ENCODE data around the gene VEZF1. TPM values are rescaled to one million over a fixed set of nuclear protein-coding genes. Genes with fewer than 3 reads are reported as not detected.

The VEZF1 gene
- total and polyA plus RNA-seq, 2 donors (not counting 3 experiments of a cell fraction or from before 2014, with no cell fraction given): 27.8 to 59.0 TPM

DNA sequence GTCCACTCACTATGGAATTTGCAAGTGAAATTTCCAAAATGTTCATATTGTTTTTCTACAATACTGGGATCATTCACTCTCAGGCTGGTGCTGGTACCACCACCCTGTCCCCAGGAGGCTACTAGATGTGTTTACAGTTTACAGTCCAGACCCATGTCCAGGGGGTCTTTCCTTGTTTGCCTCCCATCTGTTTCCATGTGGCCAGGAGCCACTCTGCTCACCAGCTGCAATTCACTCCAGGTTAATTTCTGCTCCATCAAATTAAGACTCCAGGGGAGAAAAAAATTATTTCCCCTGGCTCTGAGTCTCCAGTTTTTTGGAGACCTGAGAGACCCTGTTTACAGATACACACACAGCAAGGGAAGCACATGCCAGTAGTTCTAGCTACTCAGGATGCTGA lies 31.5 kb upstream of the VEZF1 start:
- no peak for FAIRE-seq
- Histone ChIP-seq H3K9ac (replicated peaks; ENCODE audit: extremely low read depth, insufficient read depth, low read length) (no peak overlapping the region), H3K36me3 (ENCODE audit: control insufficient read depth in 2 of 2, extremely low read depth in 1 of 2, insufficient read depth in 2 of 2, low read length in 2 of 2) (no peaks in the 10 kb centered on the region), H3K27me3 (ENCODE audit: control insufficient read depth in 2 of 2, insufficient read depth in 2 of 2, low read length in 2 of 2) (peaks cover 0 to 2% of the 10 kb centered on the region in 2 experiments), H3K4me1 (ENCODE audit: control insufficient read depth, extremely low read depth, insufficient read depth, low read length) (no peaks in the 10 kb centered on the region), H3K79me2 (ENCODE audit: control insufficient read depth, insufficient read depth, low read length) (no peaks in the 10 kb centered on the region), H3K27ac (ENCODE audit: insufficient read depth, low read depth, low read length) (no peak overlapping the region), H3K4me3 (replicated peaks in 1 of 3; ENCODE audit: insufficient read depth in 1 of 3, low read depth in 1 of 3, low read length in 3 of 3) (no peak overlapping the region), H4K20me1 (replicated peaks; ENCODE audit: control insufficient read depth, extremely low read depth, insufficient read depth, low read length) (no peaks in the 10 kb centered on the region), H3K9me1 (replicated peaks; ENCODE audit: control insufficient read depth, extremely low read depth, insufficient read depth, low read length) (no peaks in the 10 kb centered on the region), H2AFZ (ENCODE audit: low read depth, low read length) (no peak overlapping the region), H3K9me3 (replicated peaks; ENCODE audit: control insufficient read depth, insufficient read depth, low read length) (no peaks in the 10 kb centered on the region), H3K4me2 (ENCODE audit: insufficient read depth, low read length) (no peak overlapping the region)
- no peak for DNase-seq (ENCODE audit: low read depth, low spot score)
- intact Hi-C loops (cut with micrococcal nuclease): no loop called here
- dilution Hi-C loops (cut with MboI; ENCODE audit: extremely low pct_ligation_motif_present, low sequenced_read_pairs): no loop called here
- TF ChIP-seq GATA2 (IDR thresholded peaks at IDR 0.05; ENCODE audit: insufficient read depth, insufficient read length, low read depth, low read length): no peak
- no TSS peak for BruUV-seq (replicated peaks)
- CTCF ChIA-PET: no interaction called here
- POLR2A ChIA-PET: no interaction called here

GRCh38 chr17:58019039-58019438 lies 31.0 kb upstream of the VEZF1 start:
- Histone ChIP-seq H2AFZ (ENCODE audit: low read depth, low read length) (no peak overlapping the region), H3K9ac (replicated peaks; ENCODE audit: extremely low read depth, insufficient read depth, low read length) (no peak overlapping the region), H3K4me2 (ENCODE audit: insufficient read depth, low read length) (no peak overlapping the region), H3K27me3 (ENCODE audit: control insufficient read depth in 2 of 2, insufficient read depth in 2 of 2, low read length in 2 of 2) (peaks cover under 1 to 2% of the 10 kb centered on the region in 2 experiments), H3K79me2 (ENCODE audit: control insufficient read depth, insufficient read depth, low read length) (no peaks in the 10 kb centered on the region), H3K27ac (ENCODE audit: insufficient read depth, low read depth, low read length) (no peak overlapping the region), H3K36me3 (ENCODE audit: control insufficient read depth in 2 of 2, extremely low read depth in 1 of 2, insufficient read depth in 2 of 2, low read length in 2 of 2) (no peaks in the 10 kb centered on the region), H3K4me1 (ENCODE audit: control insufficient read depth, extremely low read depth, insufficient read depth, low read length) (no peaks in the 10 kb centered on the region), H3K9me1 (replicated peaks; ENCODE audit: control insufficient read depth, extremely low read depth, insufficient read depth, low read length) (no peaks in the 10 kb centered on the region), H4K20me1 (replicated peaks; ENCODE audit: control insufficient read depth, extremely low read depth, insufficient read depth, low read length) (no peaks in the 10 kb centered on the region), H3K4me3 (replicated peaks in 1 of 3; ENCODE audit: insufficient read depth in 1 of 3, low read depth in 1 of 3, low read length in 3 of 3) (no peak overlapping the region), H3K9me3 (replicated peaks; ENCODE audit: control insufficient read depth, insufficient read depth, low read length) (no peaks in the 10 kb centered on the region)
- dilution Hi-C loops (cut with MboI; ENCODE audit: extremely low pct_ligation_motif_present, low sequenced_read_pairs): no loop called here
- TF ChIP-seq POLR2AphosphoS5 (IDR thresholded peaks at IDR 0.05; ENCODE audit: insufficient read depth, low read depth, low read length): no peak
- TF ChIP-seq FOS (IDR thresholded peaks at IDR 0.05; ENCODE audit: borderline replicate concordance, insufficient read depth, low read length): no peak
- TF ChIP-seq JUN (IDR thresholded peaks at IDR 0.05; ENCODE audit: borderline replicate concordance, insufficient read depth, insufficient read length, low read depth): no peak
- TF ChIP-seq POLR2A (IDR thresholded peaks at IDR 0.05; ENCODE audit: low read depth, low read length): no peak
- no peak for TF ChIP-seq MYC (IDR thresholded peaks at IDR 0.05; ENCODE audit: low read depth, low read length)
- TF ChIP-seq, protein P1, sequence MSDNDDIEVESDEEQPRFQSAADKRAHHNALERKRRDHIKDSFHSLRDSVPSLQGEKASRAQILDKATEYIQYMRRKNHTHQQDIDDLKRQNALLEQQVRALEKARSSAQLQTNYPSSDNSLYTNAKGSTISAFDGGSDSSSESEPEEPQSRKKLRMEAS (IDR thresholded peaks at IDR 0.05; ENCODE audit: insufficient read depth, insufficient read length): no peak
- no peak for TF ChIP-seq EZH2 (IDR thresholded peaks at IDR 0.05; ENCODE audit: borderline replicate concordance, low read depth, low read length, severe bottlenecking)
- no peak for TF ChIP-seq GATA2 (IDR thresholded peaks at IDR 0.05; ENCODE audit: insufficient read depth, insufficient read length, low read depth, low read length)
- no peak for TF ChIP-seq CTCF (IDR thresholded peaks at IDR 0.05; ENCODE audit: extremely low read depth in 1 of 2, insufficient read depth in 1 of 2, low read depth in 1 of 2, low read length in 2 of 2)
- DNase-seq (ENCODE audit: low read depth, low spot score): no peak
- no TSS peak for BruUV-seq (replicated peaks)
- ChIA-PET POLR2A (interaction anchor here (0.7 kb wide), 1 partner anchor 303 kb away, joined by 6 read pairs; no protein-coding TSS in a partner anchor), CTCF (no interaction called here)
- intact Hi-C loops (cut with micrococcal nuclease): no loop called here
- FAIRE-seq: no peak

Data from endothelial cell of umbilical vein (primary cell).